Measurements from ENCODE around the gene PRM2.

The PRM2 gene

DNA sequence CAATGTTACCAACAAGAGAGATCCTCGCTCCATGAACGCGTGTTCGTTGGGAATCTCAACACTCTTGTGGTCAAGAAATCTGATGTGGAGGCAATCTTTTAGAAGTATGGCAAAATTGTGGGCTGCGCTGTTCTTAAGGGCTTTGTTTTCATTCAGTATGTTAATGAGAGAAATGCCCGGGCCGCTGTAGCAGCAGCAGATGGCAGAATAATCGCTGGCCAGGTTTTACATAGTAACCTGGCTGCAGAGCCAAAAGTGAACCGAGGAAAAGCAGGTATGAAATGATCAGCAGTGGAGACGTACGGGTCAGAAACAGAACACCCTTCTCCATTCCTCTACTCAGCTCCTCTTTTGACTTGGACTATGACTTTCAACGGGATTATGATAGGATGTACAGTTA lies 33.6 kb downstream of the PRM2 start:
- H3K36me3 Mint-ChIP-seq (ENCODE audit: low read depth), result peaks cover 8% of the 10 kb centered on the region
- no peaks in the 10 kb centered on the region for H3K9me3 Mint-ChIP-seq
- no peak overlapping the region for H3K27ac Mint-ChIP-seq
- no peak overlapping the region for H3K4me3 Mint-ChIP-seq
- no peaks in the 10 kb centered on the region for H3K27me3 Mint-ChIP-seq (ENCODE audit: low read depth)
- no peak for DNase-seq (ENCODE audit: low spot score)
- peaks cover 22% of the 10 kb centered on the region for H3K4me1 Mint-ChIP-seq (ENCODE audit: low read depth)

DNA sequence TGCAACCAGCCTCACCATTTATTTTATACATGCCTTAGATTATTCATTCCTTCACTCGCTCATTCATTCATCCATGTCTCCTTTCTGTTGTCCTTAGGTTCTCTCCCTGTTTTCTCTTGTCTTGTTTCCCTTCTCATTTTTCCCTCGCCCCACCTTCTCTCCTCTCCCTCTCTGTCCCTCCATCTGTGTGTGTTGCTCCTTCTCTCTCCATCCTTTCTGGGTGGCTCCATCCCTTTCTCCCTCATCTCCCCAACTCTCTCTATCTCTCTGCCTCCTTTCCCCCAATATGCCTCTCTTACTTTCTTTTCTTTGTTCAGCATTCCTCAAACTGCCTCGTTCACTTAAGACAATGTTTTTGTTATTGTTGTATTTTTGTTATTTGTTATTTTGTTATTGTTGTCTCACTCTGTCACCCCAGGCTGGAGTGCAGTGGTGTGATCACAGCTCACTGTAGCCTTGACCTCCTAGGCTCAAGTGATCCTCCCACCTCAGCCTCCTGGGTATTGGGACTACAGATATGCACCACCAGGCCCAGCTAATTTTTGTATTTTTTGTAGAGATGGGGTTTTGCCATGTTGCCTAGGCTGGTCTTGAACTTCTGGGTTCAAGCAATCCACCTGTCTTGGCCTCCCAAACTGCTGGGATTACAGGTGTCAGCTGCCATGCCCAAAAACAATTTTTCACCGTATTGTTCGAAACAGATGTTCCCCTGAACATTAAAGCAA lies 34.6 kb downstream of the PRM2 start:
- Mint-ChIP-seq H3K4me3 (no peak overlapping the region), H3K36me3 (ENCODE audit: low read depth) (peaks cover 3% of the 10 kb centered on the region), H3K27me3 (ENCODE audit: low read depth) (no peaks in the 10 kb centered on the region), H3K9me3 (no peaks in the 10 kb centered on the region), H3K4me1 (ENCODE audit: low read depth) (peaks cover 26% of the 10 kb centered on the region), H3K27ac (no peak overlapping the region)
- no peak for DNase-seq (ENCODE audit: low spot score)

DNA sequence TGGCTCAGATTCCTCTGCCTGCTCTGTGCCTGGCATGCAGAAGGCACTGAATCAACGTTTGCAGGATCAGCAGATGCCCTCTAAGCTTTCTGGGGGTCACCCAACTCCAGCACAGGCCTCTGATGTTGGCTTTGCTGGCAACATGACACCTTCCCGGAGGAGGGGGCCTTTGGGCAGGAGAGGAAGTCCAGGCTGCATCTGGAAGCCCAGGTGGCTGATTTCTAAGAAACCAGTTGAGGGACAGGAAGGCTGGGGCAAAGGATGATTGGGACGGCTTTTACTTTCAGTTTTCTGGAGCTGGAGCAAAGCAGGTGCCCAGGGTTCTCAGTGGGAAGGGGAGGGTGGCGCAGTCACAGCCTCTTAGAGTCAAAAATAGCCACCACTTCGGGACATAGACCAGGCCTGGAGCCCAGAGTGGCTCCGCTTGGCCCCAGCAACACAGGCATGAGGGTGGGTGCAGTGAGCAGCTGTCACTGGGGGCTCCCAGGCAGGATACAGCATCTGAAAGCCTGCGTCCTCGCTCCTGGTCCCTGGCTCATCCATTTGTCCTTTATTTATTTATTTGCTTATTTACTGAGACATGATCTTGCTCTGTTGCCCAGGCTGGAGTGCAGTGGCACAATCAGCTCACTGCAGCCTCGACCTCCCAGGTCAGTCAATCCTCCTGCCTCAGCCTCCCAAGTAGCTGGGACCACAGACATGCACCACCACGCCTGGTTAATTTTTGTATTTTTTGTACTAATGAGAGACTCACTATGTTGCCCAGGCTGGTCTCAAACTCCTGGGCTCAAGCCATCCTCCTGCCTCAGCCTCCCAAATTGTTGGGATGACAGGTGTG lies 35.4 kb downstream of the PRM2 start:
- Mint-ChIP-seq H3K27me3 (ENCODE audit: low read depth) (no peaks in the 10 kb centered on the region), H3K4me1 (ENCODE audit: low read depth) (peaks cover 24% of the 10 kb centered on the region), H3K36me3 (ENCODE audit: low read depth) (peaks cover 3% of the 10 kb centered on the region), H3K9me3 (no peaks in the 10 kb centered on the region), H3K27ac (peak overlapping the region; percentile 82), H3K4me3 (peak overlapping the region; percentile 60)
- DNase-seq (ENCODE audit: low spot score), result no peak

DNA sequence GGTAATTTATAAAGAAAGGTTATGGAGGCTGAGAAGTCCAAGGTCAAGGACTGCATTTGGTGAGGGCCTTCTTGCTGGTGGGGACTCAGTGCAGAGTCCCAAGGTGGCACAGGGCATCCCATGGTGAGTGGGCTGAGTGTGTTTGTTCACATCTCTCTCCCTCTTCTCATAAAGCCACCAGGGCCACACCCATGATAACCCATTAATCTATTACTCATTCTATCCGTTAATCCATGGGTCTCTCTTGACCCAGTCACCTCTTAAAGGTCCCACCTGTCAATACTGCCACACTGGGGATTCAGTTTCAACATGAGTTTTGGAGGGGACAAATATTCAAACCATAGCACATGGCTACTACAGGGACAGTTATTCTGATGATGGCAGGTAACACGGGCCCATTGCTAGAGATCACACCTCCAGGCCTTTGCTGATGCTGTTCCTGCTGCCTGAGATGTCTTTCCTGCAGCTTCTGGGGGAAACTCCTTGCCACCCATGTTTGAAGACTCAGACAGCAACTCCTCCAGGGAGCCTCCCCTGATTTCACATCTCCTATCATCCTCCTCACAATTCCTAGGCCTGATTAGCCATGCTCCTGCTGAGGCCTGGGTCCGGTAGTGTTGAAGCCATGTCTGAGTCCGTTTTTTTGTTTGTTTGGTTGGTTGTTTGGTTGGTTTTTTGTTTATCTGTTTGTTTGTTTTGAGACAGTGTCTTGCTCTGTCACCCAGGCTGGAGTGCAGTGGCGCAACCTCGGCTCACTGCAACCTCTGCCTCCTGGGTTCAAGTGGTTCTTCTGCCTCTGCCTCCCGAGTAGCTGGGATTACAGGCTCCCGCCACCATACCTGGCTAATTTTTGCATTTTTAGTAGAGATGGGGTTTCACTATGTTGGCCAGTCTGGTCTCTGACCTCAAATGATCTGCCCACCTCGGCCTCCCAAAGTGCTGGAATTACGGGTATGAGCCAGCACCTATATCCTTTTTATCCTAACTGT lies 36.3 kb downstream of the PRM2 start:
- no peak for DNase-seq (ENCODE audit: low spot score)
- Mint-ChIP-seq H3K36me3 (ENCODE audit: low read depth) (no peaks in the 10 kb centered on the region), H3K27ac (peak overlapping the region; percentile 82), H3K4me1 (ENCODE audit: low read depth) (peaks cover 24% of the 10 kb centered on the region), H3K27me3 (ENCODE audit: low read depth) (no peaks in the 10 kb centered on the region), H3K9me3 (no peaks in the 10 kb centered on the region), H3K4me3 (peak overlapping the region; percentile 60)

DNA sequence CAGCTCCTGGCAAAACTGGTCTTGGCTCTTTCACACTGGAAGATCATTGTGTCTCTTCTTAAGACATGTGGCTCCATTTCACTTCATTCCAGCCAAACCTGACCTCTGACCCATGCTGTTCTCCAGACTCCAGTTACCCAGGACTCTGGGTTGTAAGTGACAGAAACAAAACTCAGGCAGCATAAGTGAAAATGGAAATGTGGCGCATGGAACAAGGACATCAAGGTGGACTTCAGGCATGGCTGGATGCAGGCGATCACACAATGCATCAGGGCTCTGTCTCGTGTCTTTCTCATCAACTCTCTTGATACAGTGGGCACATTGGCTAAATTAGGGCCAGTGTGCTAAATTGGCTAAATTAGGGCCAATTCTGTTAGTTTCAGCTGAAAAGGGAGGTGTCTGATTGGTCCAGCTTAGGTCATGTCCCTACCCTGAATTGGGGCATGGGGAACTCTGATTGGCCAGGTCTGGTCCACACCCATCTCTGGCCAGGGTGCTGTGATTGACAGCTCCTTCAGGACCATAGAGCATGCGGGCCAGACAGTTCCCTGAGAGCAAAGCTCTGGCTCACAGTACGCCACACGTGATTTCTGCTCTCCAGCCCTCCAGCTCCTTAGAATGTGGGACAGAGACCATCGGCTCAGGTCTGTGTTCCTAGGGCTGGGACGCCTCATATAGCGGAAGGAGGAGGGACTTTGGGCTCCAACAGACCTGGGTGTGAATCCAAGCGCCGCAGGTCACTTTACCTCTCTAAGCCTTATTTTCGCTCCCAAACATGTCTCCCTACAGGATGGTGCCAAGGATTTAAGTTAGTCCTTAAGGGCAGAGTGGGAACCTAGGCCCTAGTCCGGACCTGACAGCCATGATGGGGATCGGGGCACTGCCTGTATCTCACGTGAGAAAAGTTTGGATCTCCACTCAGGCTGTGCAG lies 37.7 kb downstream of the PRM2 start:
- Mint-ChIP-seq H3K27me3 (ENCODE audit: low read depth) (no peaks in the 10 kb centered on the region), H3K36me3 (ENCODE audit: low read depth) (no peaks in the 10 kb centered on the region), H3K4me1 (ENCODE audit: low read depth) (peaks cover 34% of the 10 kb centered on the region), H3K4me3 (no peak overlapping the region), H3K27ac (peak overlapping the region; percentile 27), H3K9me3 (no peaks in the 10 kb centered on the region)
- no peak for DNase-seq (ENCODE audit: low spot score)

DNA sequence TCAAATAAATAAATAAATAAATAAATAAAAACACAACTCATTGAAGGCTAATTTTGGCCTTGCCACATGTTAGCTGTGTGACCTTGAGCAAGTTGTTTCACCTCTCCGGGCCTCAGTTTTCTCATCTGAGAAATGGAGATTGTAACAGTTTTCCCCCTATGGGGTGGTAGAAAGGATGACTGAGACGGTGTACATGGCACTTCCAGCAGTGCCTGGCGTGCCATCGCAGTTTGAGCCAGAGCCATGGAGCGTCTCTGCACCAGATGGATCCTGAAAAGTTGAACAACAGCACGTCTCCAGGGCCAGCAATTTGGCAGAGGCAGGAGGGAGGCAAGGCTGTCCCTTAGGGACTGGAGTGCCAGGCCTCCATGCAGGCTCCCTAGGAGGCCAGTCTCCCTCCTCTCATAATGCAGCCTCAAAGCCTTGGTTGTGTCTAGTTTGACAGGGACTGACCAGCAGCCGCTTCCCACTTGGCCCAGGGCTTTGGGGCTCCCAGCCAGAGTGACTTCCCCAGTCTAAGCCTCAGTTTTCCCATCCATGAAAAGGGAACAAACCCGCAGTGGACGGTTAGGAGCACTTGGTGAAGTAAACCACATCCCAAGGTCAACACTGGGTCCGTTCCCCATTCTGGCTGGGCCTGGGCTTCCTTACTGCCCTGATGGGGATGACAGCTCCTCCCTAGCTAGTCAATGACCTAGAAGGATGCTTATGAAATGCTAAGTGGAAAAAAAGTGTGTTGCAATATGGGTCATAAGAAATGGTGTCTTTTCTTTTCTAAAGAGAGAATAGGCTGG lies 39.6 kb downstream of the PRM2 start:
- H3K36me3 Mint-ChIP-seq (ENCODE audit: low read depth), result no peaks in the 10 kb centered on the region
- H3K27ac Mint-ChIP-seq, result peak overlapping the region; percentile 64
- no peak overlapping the region for H3K4me3 Mint-ChIP-seq
- DNase-seq (ENCODE audit: low spot score), result no peak
- H3K27me3 Mint-ChIP-seq (ENCODE audit: low read depth), result no peaks in the 10 kb centered on the region
- peaks cover 50% of the 10 kb centered on the region for H3K4me1 Mint-ChIP-seq (ENCODE audit: low read depth)
- no peaks in the 10 kb centered on the region for H3K9me3 Mint-ChIP-seq

DNA sequence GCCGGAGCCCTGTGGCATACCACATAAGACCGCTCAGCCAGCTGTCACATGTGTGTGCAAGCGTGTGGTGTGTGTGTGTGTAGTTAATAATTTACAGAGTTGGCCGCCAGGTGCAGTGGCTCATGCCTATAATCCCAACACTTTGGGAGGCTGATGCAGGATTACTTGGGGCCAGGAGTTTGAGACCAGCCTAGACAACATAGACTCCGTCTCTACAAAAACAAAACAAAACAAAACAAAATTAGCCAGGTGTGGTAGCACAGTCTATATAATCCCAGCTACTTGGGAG lies 40.6 kb downstream of the PRM2 start:
- no peaks in the 10 kb centered on the region for H3K27me3 Mint-ChIP-seq (ENCODE audit: low read depth)
- H3K36me3 Mint-ChIP-seq (ENCODE audit: low read depth), result no peaks in the 10 kb centered on the region
- H3K27ac Mint-ChIP-seq, result peak overlapping the region; percentile 75
- DNase-seq (ENCODE audit: low spot score), result no peak
- no peak overlapping the region for H3K4me3 Mint-ChIP-seq
- H3K4me1 Mint-ChIP-seq (ENCODE audit: low read depth), result peaks cover 59% of the 10 kb centered on the region
- no peaks in the 10 kb centered on the region for H3K9me3 Mint-ChIP-seq

DNA sequence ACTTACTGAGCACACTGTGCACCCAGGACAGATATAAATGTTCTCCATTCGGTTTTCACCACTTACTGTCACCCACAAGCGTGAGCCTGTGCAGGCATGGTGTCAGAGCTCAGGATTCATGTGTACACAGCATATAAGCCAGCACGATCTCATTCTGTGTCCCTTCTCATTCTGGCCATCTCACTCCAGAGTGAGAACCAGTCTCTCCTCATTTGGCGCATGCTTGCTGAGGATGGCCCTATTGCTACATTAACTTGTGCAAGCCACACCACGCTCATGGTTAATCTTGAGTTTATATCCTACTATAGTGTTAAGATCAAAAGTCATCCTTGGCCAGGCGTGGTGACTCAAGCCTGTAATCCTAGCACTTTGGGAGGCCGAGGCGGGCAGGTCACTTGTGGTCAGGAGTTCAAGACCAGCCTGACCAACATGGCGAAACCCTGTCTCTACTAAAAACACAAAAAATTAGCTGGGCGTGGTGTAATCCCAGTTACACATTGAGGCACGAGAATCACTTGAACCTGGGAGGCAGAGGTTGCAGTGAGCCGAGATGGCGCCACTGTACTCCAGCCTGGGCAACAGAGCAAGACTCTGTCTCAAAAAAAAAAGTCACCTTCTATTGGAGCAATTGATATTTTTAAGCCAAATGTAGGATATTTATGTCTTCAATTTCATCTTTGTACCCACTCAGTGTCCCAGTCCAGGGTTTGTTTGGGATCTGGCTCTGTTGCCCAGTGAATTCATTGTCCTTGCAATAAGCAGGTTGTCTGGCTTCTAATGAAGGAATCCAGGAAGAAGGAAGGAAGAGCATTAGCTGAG lies 41.2 kb downstream of the PRM2 start:
- H3K4me3 Mint-ChIP-seq, result peak overlapping the region; percentile 33

DNA sequence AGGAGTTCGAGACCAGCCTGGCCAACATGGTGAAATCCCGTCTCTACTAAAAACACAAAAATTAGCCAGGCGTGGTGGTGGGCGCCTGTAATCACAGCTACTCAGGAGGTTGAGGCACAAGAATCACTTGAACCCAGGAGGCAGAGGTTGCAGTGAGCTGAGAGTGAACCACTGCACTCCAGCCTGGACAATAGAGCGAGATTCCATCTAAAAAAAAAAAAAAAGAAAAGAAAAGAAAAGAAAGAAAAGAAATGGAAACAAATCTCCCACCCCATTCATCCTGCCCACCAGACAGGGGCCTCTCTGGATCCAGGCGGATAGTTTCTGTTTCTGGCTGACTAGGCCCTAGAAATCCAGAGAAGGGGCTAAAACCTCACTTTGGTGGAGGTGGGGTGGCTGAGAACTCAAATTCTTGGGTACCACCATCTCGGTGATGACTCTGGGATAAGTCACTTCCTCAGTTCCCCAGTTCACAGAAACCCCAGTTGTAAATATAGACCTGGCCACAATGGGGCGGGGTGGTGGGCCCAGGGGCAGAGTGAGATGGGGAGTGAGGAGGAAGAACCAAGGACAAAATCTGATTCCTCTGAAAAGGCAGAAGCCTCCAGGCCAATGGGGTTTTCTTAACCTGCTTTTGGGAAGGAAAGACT lies 42.4 kb downstream of the PRM2 start:
- peak overlapping the region; percentile 97 for H3K27ac Mint-ChIP-seq
- no peaks in the 10 kb centered on the region for H3K27me3 Mint-ChIP-seq (ENCODE audit: low read depth)
- H3K9me3 Mint-ChIP-seq, result no peaks in the 10 kb centered on the region
- peak; percentile 87 for DNase-seq (ENCODE audit: low spot score)
- no peaks in the 10 kb centered on the region for H3K36me3 Mint-ChIP-seq (ENCODE audit: low read depth)
- peak overlapping the region; percentile 83 for H3K4me3 Mint-ChIP-seq
- peaks cover 73% of the 10 kb centered on the region for H3K4me1 Mint-ChIP-seq (ENCODE audit: low read depth)

More for the DNA sequence above, 41.2 kb downstream of the PRM2 start:
- H3K27me3 Mint-ChIP-seq (ENCODE audit: low read depth), result no peaks in the 10 kb centered on the region
- H3K27ac Mint-ChIP-seq, result peak overlapping the region; percentile 75
- no peaks in the 10 kb centered on the region for H3K9me3 Mint-ChIP-seq
- DNase-seq (ENCODE audit: low spot score), result no peak
- no peaks in the 10 kb centered on the region for H3K36me3 Mint-ChIP-seq (ENCODE audit: low read depth)
- H3K4me1 Mint-ChIP-seq (ENCODE audit: low read depth), result peaks cover 60% of the 10 kb centered on the region

DNA sequence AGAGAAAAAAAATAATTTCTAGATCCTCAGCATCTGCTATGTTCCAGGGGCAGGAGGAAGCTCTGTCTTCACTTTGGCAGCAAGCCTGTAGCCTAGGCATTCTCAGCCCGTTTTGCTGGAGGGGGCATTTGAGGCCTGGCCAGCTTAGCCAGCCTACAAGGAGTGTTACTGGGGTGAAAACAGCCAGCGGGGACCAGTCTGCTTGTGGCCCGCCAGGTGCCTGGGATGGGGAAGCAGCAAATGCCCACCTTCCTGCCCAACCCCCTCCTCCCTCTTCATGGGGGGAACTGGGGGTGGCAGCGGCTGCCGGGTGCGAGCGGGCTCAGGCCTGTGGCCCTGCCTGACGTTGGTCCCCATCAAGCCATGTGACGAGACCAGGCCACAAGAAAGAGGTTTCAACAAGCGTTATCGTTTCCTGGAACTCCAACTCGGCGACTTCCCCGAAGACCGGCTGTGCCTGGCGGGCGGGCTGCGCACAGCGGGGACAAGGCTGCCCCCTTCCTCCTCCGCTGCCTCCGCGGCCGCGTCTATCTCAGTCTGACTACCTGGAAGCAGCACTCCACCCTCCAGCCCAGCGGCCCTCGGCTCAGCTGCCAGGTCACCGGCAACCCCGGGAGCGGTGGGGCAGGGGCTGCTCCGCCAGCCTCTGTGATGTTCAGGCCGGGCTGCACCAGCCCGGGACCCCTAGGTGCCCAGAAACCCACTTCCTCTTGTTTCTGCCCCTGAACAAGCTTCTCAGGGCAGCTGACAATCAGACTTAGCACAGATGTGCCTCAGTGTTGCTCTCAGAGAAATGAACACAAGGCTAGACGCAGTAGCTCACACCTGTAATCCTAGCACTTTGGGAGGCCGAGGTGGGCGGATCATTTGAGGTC lies 43.2 kb downstream of the PRM2 start:
- H3K9me3 Mint-ChIP-seq, result no peaks in the 10 kb centered on the region
- no peaks in the 10 kb centered on the region for H3K27me3 Mint-ChIP-seq (ENCODE audit: low read depth)
- peaks cover 77% of the 10 kb centered on the region for H3K4me1 Mint-ChIP-seq (ENCODE audit: low read depth)
- peak; percentile 95 for DNase-seq (ENCODE audit: low spot score)
- no peaks in the 10 kb centered on the region for H3K36me3 Mint-ChIP-seq (ENCODE audit: low read depth)
- H3K27ac Mint-ChIP-seq, result peak overlapping the region; percentile 97
- H3K4me3 Mint-ChIP-seq, result peak overlapping the region; percentile 83

DNA sequence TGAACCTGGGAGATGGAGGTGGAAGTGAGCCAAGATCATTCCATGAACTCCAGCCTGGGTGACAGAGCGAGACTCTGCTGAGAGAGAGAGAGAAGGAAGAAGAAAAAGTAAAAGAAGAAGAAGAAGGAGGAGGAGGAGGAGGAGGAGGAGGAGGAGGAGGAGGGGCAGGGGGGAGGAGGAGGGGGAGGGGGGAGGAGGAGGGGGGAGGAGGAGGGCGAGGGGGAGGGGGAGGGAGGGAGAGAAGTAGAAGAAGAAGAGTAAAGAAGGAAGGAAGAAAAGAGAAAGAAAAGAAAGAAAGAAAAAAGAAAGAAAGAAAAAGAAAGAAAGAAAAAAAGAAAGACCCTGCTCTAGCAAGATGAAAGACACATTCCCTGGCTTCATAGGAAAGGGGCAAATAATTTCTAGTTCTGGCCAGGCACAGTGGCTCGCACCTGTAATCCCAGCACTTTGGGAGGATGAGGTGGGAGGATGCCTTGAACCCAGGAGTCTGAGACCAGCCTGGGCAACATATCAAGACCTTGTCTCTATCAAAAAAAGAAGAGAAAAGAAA lies 43.9 kb downstream of the PRM2 start:
- peaks cover 79% of the 10 kb centered on the region for H3K4me1 Mint-ChIP-seq (ENCODE audit: low read depth)
- H3K36me3 Mint-ChIP-seq (ENCODE audit: low read depth), result no peaks in the 10 kb centered on the region
- H3K4me3 Mint-ChIP-seq, result peak overlapping the region; percentile 83
- H3K9me3 Mint-ChIP-seq, result no peaks in the 10 kb centered on the region
- DNase-seq (ENCODE audit: low spot score), result no peak
- peak overlapping the region; percentile 97 for H3K27ac Mint-ChIP-seq
- no peaks in the 10 kb centered on the region for H3K27me3 Mint-ChIP-seq (ENCODE audit: low read depth)

Data from T-helper 2 cell treated with Interferon-gamma antibody and Interleukin-4, amounts not matched to agents 5 μg/mL and 100 μg/mL, for 36 hours (primary cell).